Parathyroid adenoma (tissue), 2 donors: ENCODE measurements around the gene CHIT1.
"Not testable (repeated sequence)": the region's sequence is repeated elsewhere in the genome, so short reads cannot be mapped to it uniquely, and the experiment has no call there.

Experiments used
- H2AFZ ChIP-seq: fragments of 300-600 bp; sonication (generic); one replicate; pipeline ENCODE4 v1.7.0; 2017; ENCODE audit warnings: antibody characterized with exemption, mild to moderate bottlenecking
- H3K27ac ChIP-seq: fragments of 300-600 bp; sonication (generic); one replicate; pipeline ENCODE4 v1.7.0; 2017
- H3K27me3 ChIP-seq: fragments of 300-600 bp; sonication (generic); one replicate; pipeline ENCODE4 v1.7.0; 2017; ENCODE audit warnings: low read length; ENCODE audit not compliant: control insufficient read depth, insufficient read depth
- H3K36me3 ChIP-seq: fragments of 300-600 bp; sonication (generic); one replicate; pipeline ENCODE4 v1.7.0; 2017; ENCODE audit warnings: low read length; ENCODE audit not compliant: control insufficient read depth, insufficient read depth
- H3K4me1 ChIP-seq: fragments of 300-600 bp; sonication (generic); one replicate; pipeline ENCODE4 v1.7.0; 2017; ENCODE audit warnings: control low read depth
- H3K4me2 ChIP-seq: fragments of 300-600 bp; sonication (generic); one replicate; pipeline ENCODE4 v1.7.0; 2017; ENCODE audit warnings: low read length
- H3K4me3 ChIP-seq: fragments of 300-600 bp; sonication (generic); one replicate; pipeline ENCODE4 v1.7.0; 2017; ENCODE audit warnings: low read depth, low read length
- H3K79me2 ChIP-seq: fragments of 300-600 bp; sonication (generic); one replicate; pipeline ENCODE4 v1.7.0; 2017; ENCODE audit warnings: control low read depth
- H3K9ac ChIP-seq: fragments of 300-600 bp; sonication (generic); one replicate; pipeline ENCODE4 v1.7.0; 2017; ENCODE audit warnings: mild to moderate bottlenecking
- H3K9me3 ChIP-seq: fragments of 300-600 bp; sonication (generic); one replicate; pipeline ENCODE4 v1.7.0; 2017; ENCODE audit warnings: low read length; ENCODE audit not compliant: control insufficient read depth
- TF ChIP-seq, protein P1 (sequence below): fragments of 300-600 bp; sonication (generic); IDR thresholded peaks from one replicate; pipeline ENCODE4 v1.7.0; 2017; ENCODE audit warnings: antibody characterized with exemption, mild to moderate bottlenecking
- donor health status: primary hyperparathyroidism.

CHIT1 gene

GRCh38 chr1:203239081-203239480 is 9.6 kb upstream of the CHIT1 start:
- no peak overlapping the region for H3K4me3 ChIP-seq
- no peaks in the 10 kb centered on the region for H3K9me3 ChIP-seq
- H2AFZ ChIP-seq, result no peak overlapping the region
- H3K36me3 ChIP-seq, result no peaks in the 10 kb centered on the region
- H3K27ac ChIP-seq, result no peak overlapping the region
- H3K79me2 ChIP-seq, result no peaks in the 10 kb centered on the region
- H3K27me3 ChIP-seq, result no peaks in the 10 kb centered on the region
- TF ChIP-seq, protein P1, sequence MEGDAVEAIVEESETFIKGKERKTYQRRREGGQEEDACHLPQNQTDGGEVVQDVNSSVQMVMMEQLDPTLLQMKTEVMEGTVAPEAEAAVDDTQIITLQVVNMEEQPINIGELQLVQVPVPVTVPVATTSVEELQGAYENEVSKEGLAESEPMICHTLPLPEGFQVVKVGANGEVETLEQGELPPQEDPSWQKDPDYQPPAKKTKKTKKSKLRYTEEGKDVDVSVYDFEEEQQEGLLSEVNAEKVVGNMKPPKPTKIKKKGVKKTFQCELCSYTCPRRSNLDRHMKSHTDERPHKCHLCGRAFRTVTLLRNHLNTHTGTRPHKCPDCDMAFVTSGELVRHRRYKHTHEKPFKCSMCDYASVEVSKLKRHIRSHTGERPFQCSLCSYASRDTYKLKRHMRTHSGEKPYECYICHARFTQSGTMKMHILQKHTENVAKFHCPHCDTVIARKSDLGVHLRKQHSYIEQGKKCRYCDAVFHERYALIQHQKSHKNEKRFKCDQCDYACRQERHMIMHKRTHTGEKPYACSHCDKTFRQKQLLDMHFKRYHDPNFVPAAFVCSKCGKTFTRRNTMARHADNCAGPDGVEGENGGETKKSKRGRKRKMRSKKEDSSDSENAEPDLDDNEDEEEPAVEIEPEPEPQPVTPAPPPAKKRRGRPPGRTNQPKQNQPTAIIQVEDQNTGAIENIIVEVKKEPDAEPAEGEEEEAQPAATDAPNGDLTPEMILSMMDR, result no peak
- H3K9ac ChIP-seq, result no peak overlapping the region
- H3K4me1 ChIP-seq, result no peaks in the 10 kb centered on the region
- no peak overlapping the region for H3K4me2 ChIP-seq

- no peak overlapping the region for H2AFZ ChIP-seq
- H3K4me3 ChIP-seq, result no peak overlapping the region
- H3K9ac ChIP-seq, result no peak overlapping the region
- H3K4me1 ChIP-seq, result no peaks in the 10 kb centered on the region
- H3K4me2 ChIP-seq, result no peak overlapping the region
- H3K27me3 ChIP-seq, result no peaks in the 10 kb centered on the region
- no peaks in the 10 kb centered on the region for H3K9me3 ChIP-seq
- no peak overlapping the region for H3K27ac ChIP-seq
- H3K36me3 ChIP-seq, result no peaks in the 10 kb centered on the region
- TF ChIP-seq, protein P1, result no peak
- no peaks in the 10 kb centered on the region for H3K79me2 ChIP-seq
Measured at GRCh38 chr1:203238535-203238934, 9.1 kb upstream of the CHIT1 start.

GRCh38 chr1:203234901-203235300 is 5.4 kb upstream of the CHIT1 start:
- H3K4me1 ChIP-seq, H2AFZ ChIP-seq, H3K9ac ChIP-seq, H3K4me3 ChIP-seq, H3K27ac ChIP-seq, H3K36me3 ChIP-seq, H3K9me3 ChIP-seq, H3K27me3 ChIP-seq, H3K4me2 ChIP-seq, H3K79me2 ChIP-seq: not testable (repeated sequence)

DNA sequence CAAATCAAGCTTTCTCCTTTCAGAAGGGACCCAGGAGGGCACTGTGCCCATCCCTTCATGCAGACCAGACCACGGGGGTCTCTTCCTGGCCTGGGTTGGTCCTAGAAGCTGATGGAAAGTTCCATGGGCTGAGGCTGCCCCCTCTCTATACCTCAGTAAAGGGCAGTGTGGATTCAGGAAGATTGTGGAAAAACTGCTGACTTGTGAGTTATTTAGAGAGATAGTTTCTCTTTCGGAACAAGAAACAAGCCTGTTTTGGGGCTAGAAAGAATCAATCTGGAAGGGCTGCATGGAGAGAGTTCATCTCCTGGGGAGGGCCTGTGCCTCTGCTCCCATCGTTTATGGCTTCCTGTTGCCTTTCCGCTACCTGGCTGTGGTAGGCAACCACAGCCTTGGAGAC is 803 bp downstream of the CHIT1 start:
- TF ChIP-seq, protein P1, result no peak
- Histone ChIP-seq H3K36me3 (no peaks in the 10 kb centered on the region), H2AFZ (no peak overlapping the region), H3K27me3 (no peaks in the 10 kb centered on the region), H3K79me2 (no peaks in the 10 kb centered on the region), H3K4me3 (no peak overlapping the region), H3K9ac (no peak overlapping the region), H3K4me1 (no peaks in the 10 kb centered on the region), H3K4me2 (no peak overlapping the region), H3K27ac (no peak overlapping the region), H3K9me3 (no peaks in the 10 kb centered on the region)

DNA sequence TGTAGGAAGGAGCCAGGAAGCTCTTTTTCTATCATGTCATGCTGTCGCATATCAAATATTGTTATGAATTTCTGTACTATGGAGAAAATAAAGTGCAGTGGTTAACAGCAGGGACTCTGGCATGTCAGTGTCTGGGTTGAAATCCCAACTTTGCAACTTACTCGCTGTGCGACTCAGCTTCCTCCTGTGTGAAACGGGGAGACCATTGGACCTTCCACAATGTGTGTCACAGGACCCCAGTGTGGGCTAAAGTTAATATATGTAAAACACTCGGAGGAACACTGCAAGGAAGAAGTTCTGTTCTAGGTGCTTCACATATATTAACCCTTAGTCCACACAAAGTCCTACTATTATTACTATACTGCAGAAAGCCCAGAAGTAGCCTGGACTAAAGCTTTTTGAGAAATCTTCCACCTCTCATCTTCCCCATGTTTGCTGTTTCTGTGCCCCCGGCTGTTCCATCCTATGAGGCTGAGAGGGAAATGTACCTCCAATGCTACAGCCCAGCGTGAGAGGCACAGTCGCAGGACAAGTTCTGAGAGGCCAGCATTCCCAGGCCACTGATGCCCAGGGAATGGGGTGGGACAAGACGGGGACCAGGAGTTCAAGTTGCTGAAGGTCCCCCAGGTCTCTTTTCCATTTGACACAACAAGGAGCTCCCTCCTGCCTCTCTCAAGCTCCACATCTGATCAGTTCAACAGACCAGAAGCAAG is 1.9 kb downstream of the CHIT1 start:
- no peaks in the 10 kb centered on the region for H3K27me3 ChIP-seq
- H3K27ac ChIP-seq, result no peak overlapping the region
- H3K4me3 ChIP-seq, result no peak overlapping the region
- no peak overlapping the region for H3K4me2 ChIP-seq
- TF ChIP-seq, protein P1, result no peak
- H3K9me3 ChIP-seq, result no peaks in the 10 kb centered on the region
- H3K9ac ChIP-seq, result no peak overlapping the region
- H2AFZ ChIP-seq, result no peak overlapping the region
- H3K36me3 ChIP-seq, result no peaks in the 10 kb centered on the region
- no peaks in the 10 kb centered on the region for H3K4me1 ChIP-seq
- H3K79me2 ChIP-seq, result no peaks in the 10 kb centered on the region
